Parathyroid adenoma (tissue), 2 donors: ENCODE data around the gene SOS2.

ENCODE experiments used
- H2AFZ ChIP-seq: fragments of 300-600 bp; sonication (generic); one replicate; pipeline ENCODE4 v1.7.0; 2017; ENCODE audit warnings: antibody characterized with exemption, mild to moderate bottlenecking
- H3K27ac ChIP-seq: fragments of 300-600 bp; sonication (generic); one replicate; pipeline ENCODE4 v1.7.0; 2017
- H3K27me3 ChIP-seq: fragments of 300-600 bp; sonication (generic); one replicate; pipeline ENCODE4 v1.7.0; 2017; ENCODE audit warnings: low read length; ENCODE audit not compliant: control insufficient read depth, insufficient read depth
- H3K36me3 ChIP-seq: fragments of 300-600 bp; sonication (generic); one replicate; pipeline ENCODE4 v1.7.0; 2017; ENCODE audit warnings: low read length; ENCODE audit not compliant: control insufficient read depth, insufficient read depth
- H3K4me1 ChIP-seq: fragments of 300-600 bp; sonication (generic); one replicate; pipeline ENCODE4 v1.7.0; 2017; ENCODE audit warnings: control low read depth
- H3K4me2 ChIP-seq: fragments of 300-600 bp; sonication (generic); one replicate; pipeline ENCODE4 v1.7.0; 2017; ENCODE audit warnings: low read length
- H3K4me3 ChIP-seq: fragments of 300-600 bp; sonication (generic); one replicate; pipeline ENCODE4 v1.7.0; 2017; ENCODE audit warnings: low read depth, low read length
- H3K79me2 ChIP-seq: fragments of 300-600 bp; sonication (generic); one replicate; pipeline ENCODE4 v1.7.0; 2017; ENCODE audit warnings: control low read depth
- H3K9ac ChIP-seq: fragments of 300-600 bp; sonication (generic); one replicate; pipeline ENCODE4 v1.7.0; 2017; ENCODE audit warnings: mild to moderate bottlenecking
- H3K9me3 ChIP-seq: fragments of 300-600 bp; sonication (generic); one replicate; pipeline ENCODE4 v1.7.0; 2017; ENCODE audit warnings: low read length; ENCODE audit not compliant: control insufficient read depth
- CTCF ChIP-seq: fragments of 300-600 bp; sonication (generic); IDR thresholded peaks from one replicate; pipeline ENCODE4 v1.7.0; 2017; ENCODE audit warnings: antibody characterized with exemption, mild to moderate bottlenecking
- donor health status: primary hyperparathyroidism.

SOS2 gene

GRCh38 chr14:50210074-50210473, 21.3 kb downstream of the SOS2 start:
- H3K4me3 ChIP-seq: no peak overlapping the region
- H3K36me3 ChIP-seq: no peaks in the 10 kb centered on the region
- H3K9me3 ChIP-seq: no peaks in the 10 kb centered on the region
- peaks cover 22% of the 10 kb centered on the region for H3K79me2 ChIP-seq
- no peaks in the 10 kb centered on the region for H3K27me3 ChIP-seq
- no peak overlapping the region for H2AFZ ChIP-seq
- H3K4me2 ChIP-seq: no peak overlapping the region
- H3K4me1 ChIP-seq: no peaks in the 10 kb centered on the region
- H3K27ac ChIP-seq: no peak overlapping the region
- H3K9ac ChIP-seq: no peak overlapping the region
- TF ChIP-seq CTCF: no peak

DNA sequence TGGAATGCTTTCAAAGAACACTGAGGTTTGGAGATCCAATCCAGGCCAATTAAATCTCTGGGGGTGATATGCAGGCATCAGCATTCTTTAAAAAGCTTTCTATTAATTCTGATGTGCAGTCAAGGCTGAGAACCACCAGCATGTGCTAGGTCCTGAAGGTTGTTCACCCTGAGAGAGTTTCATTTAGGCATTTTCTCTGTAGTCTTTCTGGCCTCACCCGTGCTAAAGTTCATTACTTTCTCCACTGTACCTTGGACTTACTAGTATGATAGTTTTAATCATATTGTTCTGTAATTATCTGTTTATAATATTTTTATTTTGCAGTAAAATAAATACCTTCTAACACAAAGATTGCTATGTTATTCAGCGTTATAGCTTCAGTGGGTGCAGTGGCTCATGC, 32.9 kb downstream of the SOS2 start:
- Histone ChIP-seq H3K79me2 (peaks cover 3% of the 10 kb centered on the region), H3K9ac (no peak overlapping the region), H3K27me3 (no peaks in the 10 kb centered on the region), H3K36me3 (no peaks in the 10 kb centered on the region), H3K9me3 (no peaks in the 10 kb centered on the region), H3K4me2 (no peak overlapping the region), H2AFZ (no peak overlapping the region), H3K27ac (no peak overlapping the region), H3K4me3 (no peak overlapping the region), H3K4me1 (no peaks in the 10 kb centered on the region)
- TF ChIP-seq CTCF: no peak

- TF ChIP-seq CTCF: no peak
- no peak overlapping the region for H3K4me3 ChIP-seq
- H2AFZ ChIP-seq: no peak overlapping the region
- H3K36me3 ChIP-seq: no peaks in the 10 kb centered on the region
- no peaks in the 10 kb centered on the region for H3K9me3 ChIP-seq
- H3K27me3 ChIP-seq: no peaks in the 10 kb centered on the region
- no peak overlapping the region for H3K4me2 ChIP-seq
- H3K27ac ChIP-seq: no peak overlapping the region
- H3K79me2 ChIP-seq: no peaks in the 10 kb centered on the region
- H3K4me1 ChIP-seq: no peaks in the 10 kb centered on the region
- H3K9ac ChIP-seq: no peak overlapping the region
Observed at GRCh38 chr14:50191499-50191898, 39.9 kb downstream of the SOS2 start.

GRCh38 chr14:50186107-50186506, 45.3 kb downstream of the SOS2 start:
- Histone ChIP-seq H3K36me3 (no peaks in the 10 kb centered on the region), H3K9ac (no peak overlapping the region)

More at GRCh38 chr14:50186107-50186506, 45.3 kb downstream of the SOS2 start:
- Histone ChIP-seq H3K4me3 (no peak overlapping the region), H3K9me3 (no peaks in the 10 kb centered on the region), H3K27ac (no peak overlapping the region), H3K4me2 (no peak overlapping the region), H3K27me3 (no peaks in the 10 kb centered on the region), H3K79me2 (no peaks in the 10 kb centered on the region), H2AFZ (no peak overlapping the region), H3K4me1 (no peaks in the 10 kb centered on the region)
- no peak for TF ChIP-seq CTCF
